ENCODE data around the gene DDX54. TPM values are rescaled to one million over a fixed set of nuclear protein-coding genes. Genes with fewer than 3 reads are reported as not detected.

The DDX54 gene
- total RNA-seq, 1 experiment from 2014 or later = 83.0 TPM

DNA sequence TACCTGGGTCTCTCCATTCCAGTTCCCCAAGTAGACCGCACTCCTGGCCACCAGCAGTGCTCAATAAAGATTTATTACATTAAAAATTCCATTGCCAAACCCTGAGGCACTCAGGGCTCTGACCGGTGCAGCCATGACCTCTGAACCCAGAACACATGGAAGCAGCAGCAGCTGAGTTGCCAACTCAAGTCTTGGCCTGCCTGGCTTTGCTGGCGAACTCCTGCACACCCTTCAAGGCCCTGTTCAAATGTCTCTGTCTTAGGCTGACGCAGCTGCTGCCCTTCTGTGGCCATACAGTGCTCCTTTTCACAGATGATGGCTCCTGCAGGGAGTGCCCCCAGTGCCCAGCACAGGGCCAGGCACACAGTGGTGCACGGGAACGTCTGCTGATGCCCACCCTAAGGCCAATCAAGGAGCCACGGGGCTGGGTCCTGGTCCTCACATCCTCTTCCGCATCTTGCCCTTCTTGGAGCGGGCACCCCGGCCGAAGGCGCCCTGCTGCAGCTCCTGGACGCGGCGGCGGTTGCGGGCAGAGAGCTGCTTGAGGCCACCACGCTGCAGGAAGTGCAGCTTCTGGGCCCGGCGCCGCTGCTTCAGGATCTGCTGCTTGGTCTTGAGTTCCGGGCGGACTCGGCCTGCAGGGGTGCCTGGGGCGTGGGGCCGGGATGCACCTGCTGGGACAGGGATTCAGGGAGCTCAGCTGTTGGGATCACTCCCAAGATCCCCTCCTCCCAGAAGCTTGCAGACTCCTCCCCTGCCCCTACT is 26.7 kb downstream of the DDX54 start:
- Histone ChIP-seq H3K79me2 (ENCODE audit: insufficient read depth, low read length) (no peaks in the 10 kb centered on the region), H2BK5ac (ENCODE audit: insufficient read length, low read length) (no peak overlapping the region), H3K9me3 (ENCODE audit: control insufficient read depth, low read depth, low read length) (no peaks in the 10 kb centered on the region), H4K8ac (replicated peaks; ENCODE audit: insufficient read length, low read depth, low read length) (no peak overlapping the region), H3K9ac (ENCODE audit: extremely low read depth, insufficient read length, low read length) (no peak overlapping the region), H3T11ph (ENCODE audit: low read length) (no peak overlapping the region), H3K4me1 (ENCODE audit: insufficient read depth, low read length) (no peaks in the 10 kb centered on the region), H3K56ac (ENCODE audit: insufficient read length, low read depth, low read length) (no peak overlapping the region), H3K4ac (ENCODE audit: low read depth, low read length) (no peak overlapping the region), H2BK12ac (ENCODE audit: insufficient read length, low read depth, low read length) (no peak overlapping the region), H4K5ac (ENCODE audit: insufficient read length, low read depth, low read length) (no peak overlapping the region), H2BK20ac (ENCODE audit: low read depth, low read length, poor library complexity, severe bottlenecking) (no peak overlapping the region), H2AK5ac (ENCODE audit: insufficient read length, low read length) (no peak overlapping the region), H2BK15ac (ENCODE audit: low read depth, low read length) (no peak overlapping the region), H3K18ac (ENCODE audit: insufficient read length, low read depth, low read length) (no peak overlapping the region), H3K23me2 (ENCODE audit: insufficient read length, low read depth, low read length, poor library complexity, severe bottlenecking) (peaks cover 3% of the 10 kb centered on the region), H3K4me2 (ENCODE audit: insufficient read depth, insufficient read length, low read length) (no peak overlapping the region), H3K79me1 (ENCODE audit: insufficient read depth, low read depth, low read length, poor library complexity, severe bottlenecking) (no peaks in the 10 kb centered on the region), H3K27me3 (ENCODE audit: insufficient read depth, low read length) (peaks cover 5% of the 10 kb centered on the region; the same call in 1 of the 2 replicates), H3K23ac (ENCODE audit: insufficient read length, low read depth, low read length) (no peak overlapping the region), H3K14ac (ENCODE audit: insufficient read depth, low read length) (no peak overlapping the region), H4K91ac (ENCODE audit: insufficient read length, low read depth, low read length) (no peak overlapping the region), H2AFZ (ENCODE audit: low read length) (no peak overlapping the region), H4K20me1 (ENCODE audit: control insufficient read depth, insufficient read depth, insufficient read length) (no peaks in the 10 kb centered on the region), H3K27ac (ENCODE audit: insufficient read length, low read depth, low read length) (no peak overlapping the region), H2BK120ac (ENCODE audit: low read depth, low read length, poor library complexity, severe bottlenecking) (no peak overlapping the region)
- TF ChIP-seq, protein P1, sequence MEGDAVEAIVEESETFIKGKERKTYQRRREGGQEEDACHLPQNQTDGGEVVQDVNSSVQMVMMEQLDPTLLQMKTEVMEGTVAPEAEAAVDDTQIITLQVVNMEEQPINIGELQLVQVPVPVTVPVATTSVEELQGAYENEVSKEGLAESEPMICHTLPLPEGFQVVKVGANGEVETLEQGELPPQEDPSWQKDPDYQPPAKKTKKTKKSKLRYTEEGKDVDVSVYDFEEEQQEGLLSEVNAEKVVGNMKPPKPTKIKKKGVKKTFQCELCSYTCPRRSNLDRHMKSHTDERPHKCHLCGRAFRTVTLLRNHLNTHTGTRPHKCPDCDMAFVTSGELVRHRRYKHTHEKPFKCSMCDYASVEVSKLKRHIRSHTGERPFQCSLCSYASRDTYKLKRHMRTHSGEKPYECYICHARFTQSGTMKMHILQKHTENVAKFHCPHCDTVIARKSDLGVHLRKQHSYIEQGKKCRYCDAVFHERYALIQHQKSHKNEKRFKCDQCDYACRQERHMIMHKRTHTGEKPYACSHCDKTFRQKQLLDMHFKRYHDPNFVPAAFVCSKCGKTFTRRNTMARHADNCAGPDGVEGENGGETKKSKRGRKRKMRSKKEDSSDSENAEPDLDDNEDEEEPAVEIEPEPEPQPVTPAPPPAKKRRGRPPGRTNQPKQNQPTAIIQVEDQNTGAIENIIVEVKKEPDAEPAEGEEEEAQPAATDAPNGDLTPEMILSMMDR (conservative IDR thresholded peaks at IDR 0.05) = no peak
- no peak for DNase-seq
- H3K9me3 Mint-ChIP-seq = no peaks in the 10 kb centered on the region; a peak in 1 of 5 replicates
- no peak overlapping the region for H3K4me3 Mint-ChIP-seq
- H3K4me1 Mint-ChIP-seq = peaks cover 11 to 24% of the 10 kb centered on the region in 2 experiments
- H3K27ac Mint-ChIP-seq = no peak overlapping the region; a peak in 1 of 7 replicates
- WGBS (ENCODE audit: extremely low coverage, insufficient read length, low lambda C conversion rate) = no CpG with 5 or more reads among the region's 26 CpGs
- H3K36me3 Mint-ChIP-seq (ENCODE audit: insufficient read depth in 1 of 3, low read depth in 3 of 3) = peaks cover 16 to 60% (median 52%) of the 10 kb centered on the region in 3 experiments
- peaks cover 30% of the 10 kb centered on the region for H3K27me3 Mint-ChIP-seq (ENCODE audit: low read depth)
